ENCODE results near the gene OR10X1.

Gene OR10X1

GRCh38 chr1:158579733-158580132, at the start of gene OR10X1:
Gene OR10X1, minus strand, starts transcription at chr1:158579899. Its CDS starts 0 bp downstream, at chr1:158579899.
- no peak for DNase-seq

DNA sequence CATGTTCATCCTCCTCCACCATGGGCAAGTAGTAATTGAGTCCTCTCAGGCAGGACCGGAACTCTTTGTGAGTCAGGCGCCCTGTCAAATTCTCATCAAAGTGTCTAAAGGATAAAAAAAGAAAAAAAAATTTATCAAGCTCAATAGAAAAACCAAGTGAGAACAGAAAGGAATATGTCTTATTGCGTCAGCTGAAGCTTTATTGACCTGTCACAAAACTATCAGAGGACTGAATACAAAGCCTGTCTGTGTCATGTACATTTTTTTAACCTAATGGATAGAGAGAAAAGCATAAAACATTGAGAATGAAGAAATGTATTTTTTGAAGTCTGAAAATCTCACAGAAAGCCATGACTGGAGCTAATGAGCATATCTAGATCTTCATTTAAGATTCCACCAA, 34.1 kb upstream of the OR10X1 start:
- DNase-seq = no peak

- DNase-seq = no peak
These were observed 32.2 kb upstream of the OR10X1 start for GRCh38 chr1:158611916-158612315.

- no peak for DNase-seq
These were observed 27.6 kb upstream of the OR10X1 start for GRCh38 chr1:158607296-158607695.

GRCh38 chr1:158604968-158605367, 25.3 kb upstream of the OR10X1 start, which contains the start of gene OR10Z1:
Gene OR10Z1, plus strand, starts transcription at chr1:158605268. Its CDS starts 1,171 bp downstream, at chr1:158606439.
- no peak for DNase-seq

GRCh38 chr1:158600735-158601134, 21.0 kb upstream of the OR10X1 start:
- DNase-seq = no peak

GRCh38 chr1:158586942-158587341, 7.2 kb upstream of the OR10X1 start:
- no peak for DNase-seq

- DNase-seq = no peak
These were observed 4.3 kb upstream of the OR10X1 start for GRCh38 chr1:158583962-158584361.

DNA sequence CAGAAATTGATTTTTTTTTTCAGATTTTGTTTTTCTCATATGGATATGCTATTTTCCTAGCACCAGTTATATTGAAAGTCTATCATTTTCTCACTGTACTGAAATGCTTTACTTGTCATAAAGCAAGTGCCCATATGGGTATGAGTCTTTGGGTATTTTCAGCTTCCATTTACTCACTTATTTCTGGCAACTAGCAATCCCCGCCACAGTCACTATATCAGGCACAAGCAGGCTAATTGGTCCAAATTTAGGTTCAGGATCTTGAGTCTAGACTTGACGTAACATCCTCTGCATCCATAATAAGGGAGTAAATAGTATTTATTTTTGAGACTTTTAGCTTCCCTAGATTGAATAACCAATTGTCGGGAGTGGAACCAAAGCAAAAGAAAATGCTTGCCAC, 2.1 kb downstream of the OR10X1 start:
- no peak for DNase-seq

DNA sequence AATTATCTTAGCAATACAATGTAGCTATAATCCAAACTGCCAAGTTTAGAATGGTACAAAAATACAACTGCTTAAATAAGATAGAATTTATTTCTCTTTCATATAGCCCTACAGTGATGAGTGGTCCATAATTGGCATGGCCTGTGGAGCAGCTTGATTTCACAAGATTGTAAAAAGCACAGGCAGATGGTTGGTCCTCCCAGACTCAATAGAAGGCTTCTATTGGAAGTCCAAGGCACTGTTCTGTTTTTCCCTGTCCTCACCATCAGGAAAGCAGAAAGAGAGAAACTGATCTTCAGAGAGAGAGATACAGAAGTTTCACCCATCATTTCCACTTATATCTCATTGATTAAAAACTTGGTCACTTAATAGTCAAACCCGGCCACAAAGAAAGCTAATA, 7.5 kb downstream of the OR10X1 start:
- DNase-seq = no peak

DNA sequence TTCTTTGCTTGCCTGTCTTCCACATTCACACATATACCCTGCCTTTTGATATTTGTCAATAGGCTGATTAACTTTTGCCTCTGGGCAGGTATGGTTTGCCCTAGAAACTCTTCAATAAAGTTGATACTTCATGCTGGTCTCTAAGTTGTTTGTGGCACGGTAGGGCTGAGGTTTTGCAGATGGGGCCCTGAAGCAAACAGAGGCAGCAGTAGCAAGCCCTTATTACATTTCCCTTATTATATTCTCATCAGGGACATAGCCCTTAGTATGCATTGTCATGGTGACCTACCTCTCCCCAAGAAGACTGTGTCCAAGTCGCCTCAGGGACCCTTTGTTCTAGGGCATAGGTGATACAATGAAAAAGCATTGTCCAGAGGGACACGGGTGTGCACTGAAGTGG, 9.2 kb downstream of the OR10X1 start, which contains the start of gene OR6P1:
OR6P1 (minus strand) TSS at position 101 of the 400 bp plus-strand sequence. CDS start 6,976 bp downstream, outside the sequence.
- DNase-seq = no peak

GRCh38 chr1:158564608-158565007, 15.1 kb downstream of the OR10X1 start:
- DNase-seq = no peak

DNA sequence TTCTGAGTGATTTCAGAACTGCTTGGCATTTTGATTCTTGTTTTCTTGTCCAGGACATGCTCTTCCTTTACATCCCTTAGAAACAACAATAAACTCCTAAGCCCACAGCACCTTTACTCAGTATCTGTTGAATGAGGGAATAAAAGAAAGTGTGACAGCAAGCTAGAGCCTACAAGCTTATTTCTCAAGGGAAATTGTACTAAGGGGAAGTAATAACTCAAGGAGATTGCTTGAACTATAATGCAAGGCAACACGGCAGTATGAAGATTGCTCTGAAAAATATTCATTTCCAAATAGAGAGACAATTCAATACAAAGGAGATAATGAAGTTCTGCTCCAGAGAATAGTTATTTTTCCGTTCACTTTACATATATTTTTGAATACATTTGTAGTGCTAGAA, 15.8 kb downstream of the OR10X1 start:
- DNase-seq = no peak

DNA sequence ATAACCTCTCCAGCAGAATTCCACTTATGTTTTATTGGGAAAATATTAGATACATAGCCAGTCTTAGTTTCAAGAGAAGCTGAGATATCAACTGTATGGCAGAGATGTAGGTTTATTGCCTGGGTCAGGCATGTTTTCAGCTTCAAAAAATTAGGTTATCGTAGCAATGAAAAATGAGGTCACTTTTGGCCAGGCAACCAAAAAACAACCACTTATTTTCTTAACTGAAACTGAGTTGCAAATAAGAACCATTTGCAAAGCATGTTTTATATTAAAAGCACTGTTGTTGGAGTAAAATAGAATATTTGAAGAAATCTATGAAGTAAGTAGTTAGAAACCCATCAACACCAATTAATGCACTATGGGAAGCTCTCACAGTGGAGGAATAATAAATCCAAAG, 20.0 kb downstream of the OR10X1 start:
- no peak for DNase-seq

DNA sequence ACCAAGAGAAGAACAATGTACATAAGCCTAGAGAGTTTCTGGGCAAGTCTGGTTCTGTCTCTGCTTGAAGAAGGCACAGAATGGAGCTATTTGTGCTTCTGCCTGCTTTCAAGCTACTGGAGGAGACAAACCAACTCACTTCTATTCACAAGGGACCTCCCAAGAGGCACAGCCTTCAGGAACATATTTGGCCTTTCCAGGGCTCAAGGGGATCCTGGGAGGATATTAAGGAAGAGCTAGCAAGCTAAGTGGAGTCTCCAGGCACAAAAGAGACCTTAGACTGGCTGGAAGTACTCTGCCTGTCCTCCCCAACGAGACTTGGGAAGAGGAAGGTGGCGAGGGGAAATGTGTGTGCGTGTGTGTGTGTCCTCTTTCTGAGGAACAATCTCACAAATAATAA, 25.3 kb downstream of the OR10X1 start, which contains the start of gene OR6Y1:
OR6Y1 (minus strand) TSS at position 54 of the 400 bp plus-strand sequence. CDS start 6,300 bp downstream, outside the sequence.
- no peak for DNase-seq

DNA sequence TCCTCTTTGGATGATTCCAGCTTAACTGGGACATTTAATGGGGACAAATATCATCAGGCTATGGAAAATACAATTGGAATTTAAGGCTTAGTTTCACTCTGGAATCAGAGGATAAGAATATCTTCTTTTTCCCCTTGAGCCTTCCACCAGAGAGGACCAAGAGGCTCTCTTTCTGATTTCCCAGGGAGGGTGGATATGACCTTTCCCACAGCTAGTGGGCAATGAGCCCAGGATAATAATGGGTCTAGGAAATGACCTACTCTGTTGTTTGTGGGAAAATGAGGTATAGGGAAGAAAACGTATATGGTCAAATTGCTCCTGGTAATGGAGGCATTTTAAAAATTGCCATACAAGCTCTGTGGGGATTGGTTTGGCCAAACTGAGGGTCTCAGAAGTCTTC, 27.4 kb downstream of the OR10X1 start:
- DNase-seq = no peak

GRCh38 chr1:158547533-158547932, 32.2 kb downstream of the OR10X1 start:
- DNase-seq = no peak

- DNase-seq = no peak
These were observed 42.1 kb downstream of the OR10X1 start for GRCh38 chr1:158537609-158538008.

- no peak for DNase-seq
These were observed 45.2 kb downstream of the OR10X1 start for GRCh38 chr1:158534496-158534895.
